ENCODE results near the gene UNK. TPM values are rescaled to one million over a fixed set of nuclear protein-coding genes. Genes with fewer than 3 reads are reported as not detected.

UNK gene
- total and polyA plus RNA-seq, 2 donors (not counting 1 experiment from before 2014, with no cell fraction given) = 35.5 to 70.3 TPM

DNA sequence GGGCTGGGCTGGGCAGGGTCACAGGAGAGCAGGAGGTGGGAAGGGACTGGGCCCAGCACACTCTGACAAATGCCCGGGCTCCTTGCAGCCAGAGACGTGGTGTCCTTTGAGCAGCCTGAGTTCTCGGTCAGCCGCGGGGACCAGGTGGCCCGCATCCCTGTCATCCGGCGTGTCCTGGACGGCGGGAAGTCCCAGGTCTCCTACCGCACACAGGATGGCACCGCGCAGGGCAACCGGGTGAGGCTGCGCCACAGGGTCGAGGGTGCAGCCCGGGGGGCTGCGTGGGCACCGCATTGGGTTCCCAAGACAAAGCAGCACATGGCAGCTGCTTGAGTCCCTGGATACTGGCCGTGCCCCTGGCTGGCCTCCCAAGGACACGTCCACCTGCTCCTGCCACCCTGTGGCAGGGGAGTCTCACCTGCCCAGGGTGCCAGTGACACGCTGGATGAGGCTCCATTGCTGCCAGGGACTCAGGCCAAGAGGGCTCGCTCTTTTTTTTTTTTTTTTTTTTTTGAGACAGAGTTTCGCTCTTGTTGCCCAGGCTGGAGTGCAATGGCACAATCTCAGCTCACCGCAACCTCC, 40.9 kb upstream of the UNK start:
- TF ChIP-seq, protein P1, sequence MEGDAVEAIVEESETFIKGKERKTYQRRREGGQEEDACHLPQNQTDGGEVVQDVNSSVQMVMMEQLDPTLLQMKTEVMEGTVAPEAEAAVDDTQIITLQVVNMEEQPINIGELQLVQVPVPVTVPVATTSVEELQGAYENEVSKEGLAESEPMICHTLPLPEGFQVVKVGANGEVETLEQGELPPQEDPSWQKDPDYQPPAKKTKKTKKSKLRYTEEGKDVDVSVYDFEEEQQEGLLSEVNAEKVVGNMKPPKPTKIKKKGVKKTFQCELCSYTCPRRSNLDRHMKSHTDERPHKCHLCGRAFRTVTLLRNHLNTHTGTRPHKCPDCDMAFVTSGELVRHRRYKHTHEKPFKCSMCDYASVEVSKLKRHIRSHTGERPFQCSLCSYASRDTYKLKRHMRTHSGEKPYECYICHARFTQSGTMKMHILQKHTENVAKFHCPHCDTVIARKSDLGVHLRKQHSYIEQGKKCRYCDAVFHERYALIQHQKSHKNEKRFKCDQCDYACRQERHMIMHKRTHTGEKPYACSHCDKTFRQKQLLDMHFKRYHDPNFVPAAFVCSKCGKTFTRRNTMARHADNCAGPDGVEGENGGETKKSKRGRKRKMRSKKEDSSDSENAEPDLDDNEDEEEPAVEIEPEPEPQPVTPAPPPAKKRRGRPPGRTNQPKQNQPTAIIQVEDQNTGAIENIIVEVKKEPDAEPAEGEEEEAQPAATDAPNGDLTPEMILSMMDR (IDR thresholded peaks at IDR 0.05) = no peak
- TF ChIP-seq EZH2 (IDR thresholded peaks at IDR 0.05; ENCODE audit: borderline replicate concordance, insufficient read depth, low read depth, low read length, poor library complexity, severe bottlenecking) = no peak
- ATAC-seq (ENCODE audit: low read depth) (no peak), DNase-seq (no peak)
- Mint-ChIP-seq H3K9me3 (ENCODE audit: insufficient read depth) (no peaks in the 10 kb centered on the region), H3K27me3 (no peaks in the 10 kb centered on the region), H3K4me1 (peaks cover 3% of the 10 kb centered on the region), H3K27ac (no peak overlapping the region), H3K4me3 (no peak overlapping the region)
- POLR2A ChIA-PET = interaction anchor here (0.7 kb wide), 1 partner anchor 166 kb away, joined by 4 read pairs; no protein-coding TSS in a partner anchor
- intact Hi-C loops (cut with micrococcal nuclease) = no loop called here
- H3K36me3 ChIP-seq (replicated peaks in 1 of 2; ENCODE audit: control extremely low read depth in 1 of 2, control insufficient read depth in 1 of 2, extremely low read depth in 1 of 2, insufficient read depth in 2 of 2, low read length in 1 of 2) = no peaks in the 10 kb centered on the region
- H3K27me3 ChIP-seq (replicated peaks in 1 of 4; ENCODE audit: control extremely low read depth in 1 of 4, control insufficient read depth in 3 of 4, insufficient read depth in 4 of 4, low read length in 3 of 4) = no peaks in the 10 kb centered on the region
- no peak overlapping the region for H3K27ac ChIP-seq (ENCODE audit: low read length in 2 of 2)
- H3K9me3 ChIP-seq (ENCODE audit: control extremely low read depth in 1 of 3, control insufficient read depth in 2 of 3, insufficient read depth in 1 of 3, low read length in 2 of 3) = no peaks in the 10 kb centered on the region
- CTCF ChIA-PET = interaction anchor here (0.7 to 8.2 kb wide), 3 partner anchors 69 to 194 kb away, joined by 3 to 389 read pairs (median 144); partner anchors contain the start of gene SMIM5
- 96% methylated on average over 23 of the region's 25 CpGs for WGBS (ENCODE audit: insufficient coverage)
- H3K4me2 ChIP-seq (replicated peaks; ENCODE audit: low read depth, low read length, poor library complexity, severe bottlenecking) = no peak overlapping the region
- no peak overlapping the region for H2AFZ ChIP-seq (ENCODE audit: insufficient read depth, low read depth, low read length, poor library complexity, severe bottlenecking)
- peaks cover 0 to 6% of the 10 kb centered on the region in 2 donors for H3K4me1 ChIP-seq (ENCODE audit: control insufficient read depth in 2 of 2, insufficient read depth in 2 of 2, low read length in 2 of 2)
- H4K20me1 ChIP-seq (ENCODE audit: control insufficient read depth, insufficient read depth, low read length, poor library complexity, severe bottlenecking) = no peaks in the 10 kb centered on the region
- no peak overlapping the region for H3K4me3 ChIP-seq (ENCODE audit: control extremely low read depth in 1 of 5, extremely low read depth in 1 of 5, insufficient read depth in 1 of 5, low read depth in 2 of 5, low read length in 4 of 5)
- H3K79me2 ChIP-seq (ENCODE audit: control insufficient read depth, insufficient read depth, low read length) = no peaks in the 10 kb centered on the region
- H3K9ac ChIP-seq (ENCODE audit: low read length) = no peak overlapping the region

DNA sequence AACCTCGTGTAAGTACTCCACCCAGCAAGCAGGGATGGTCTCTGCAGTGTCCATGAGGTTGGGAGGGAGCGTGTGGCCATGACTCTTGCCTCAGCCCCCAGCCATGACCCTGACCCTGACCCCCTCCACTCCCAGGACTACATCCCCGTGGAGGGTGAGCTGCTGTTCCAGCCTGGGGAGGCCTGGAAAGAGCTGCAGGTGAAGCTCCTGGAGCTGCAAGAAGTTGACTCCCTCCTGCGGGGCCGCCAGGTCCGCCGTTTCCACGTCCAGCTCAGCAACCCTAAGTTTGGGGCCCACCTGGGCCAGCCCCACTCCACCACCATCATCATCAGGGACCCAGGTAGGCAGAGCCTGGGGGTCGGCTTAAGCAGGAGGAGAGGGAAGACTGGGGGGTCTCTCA, 35.9 kb upstream of the UNK start:
- no peak overlapping the region for H3K4me2 ChIP-seq (replicated peaks; ENCODE audit: low read depth, low read length, poor library complexity, severe bottlenecking)
- H3K4me3 ChIP-seq (ENCODE audit: control extremely low read depth in 1 of 5, extremely low read depth in 1 of 5, insufficient read depth in 1 of 5, low read depth in 2 of 5, low read length in 4 of 5) = no peak overlapping the region
- peaks cover 4 to 26% of the 10 kb centered on the region in 2 donors for H3K4me1 ChIP-seq (ENCODE audit: control insufficient read depth in 2 of 2, insufficient read depth in 2 of 2, low read length in 2 of 2)
- no peak overlapping the region for H3K27ac ChIP-seq (ENCODE audit: low read length in 2 of 2)
- 100% methylated on average over 5 of the region's 9 CpGs for WGBS (ENCODE audit: insufficient coverage)
- Mint-ChIP-seq H3K9me3 (ENCODE audit: insufficient read depth) (no peaks in the 10 kb centered on the region), H3K4me3 (no peak overlapping the region), H3K27ac (no peak overlapping the region), H3K4me1 (peaks cover 15% of the 10 kb centered on the region), H3K27me3 (peaks cover 4% of the 10 kb centered on the region)
- intact Hi-C loops (cut with micrococcal nuclease) = loop anchor here (1.0 kb wide), 4 partner anchors 73 to 159 kb away; partner anchors contain the start of gene SMIM5
- ATAC-seq (ENCODE audit: low read depth) = no peak
- no peaks in the 10 kb centered on the region for H3K36me3 ChIP-seq (replicated peaks in 1 of 2; ENCODE audit: control extremely low read depth in 1 of 2, control insufficient read depth in 1 of 2, extremely low read depth in 1 of 2, insufficient read depth in 2 of 2, low read length in 1 of 2)
- H4K20me1 ChIP-seq (ENCODE audit: control insufficient read depth, insufficient read depth, low read length, poor library complexity, severe bottlenecking) = no peaks in the 10 kb centered on the region
- no peaks in the 10 kb centered on the region for H3K9me3 ChIP-seq (ENCODE audit: control extremely low read depth in 1 of 3, control insufficient read depth in 2 of 3, insufficient read depth in 1 of 3, low read length in 2 of 3)
- no peaks in the 10 kb centered on the region for H3K79me2 ChIP-seq (ENCODE audit: control insufficient read depth, insufficient read depth, low read length)
- ChIA-PET CTCF (interaction anchor here (0.5 to 8.2 kb wide), 43 partner anchors 10 to 863 kb away, joined by 3 to 389 read pairs (median 5); partner anchors contain the start of genes FBF1, GALK1, ITGB4 and MIF4GD), POLR2A (interaction anchor here (1.1 kb wide), 1 partner anchor 252 kb away, joined by 7 read pairs; the partner anchor contains the start of gene CDK3)
- no peak for DNase-seq
- H3K27me3 ChIP-seq (replicated peaks in 1 of 4; ENCODE audit: control extremely low read depth in 1 of 4, control insufficient read depth in 3 of 4, insufficient read depth in 4 of 4, low read length in 3 of 4) = no peaks in the 10 kb centered on the region
- H3K9ac ChIP-seq (ENCODE audit: low read length) = no peak overlapping the region
- H2AFZ ChIP-seq (ENCODE audit: insufficient read depth, low read depth, low read length, poor library complexity, severe bottlenecking) = no peak overlapping the region
- TF ChIP-seq, protein P1 (IDR thresholded peaks at IDR 0.05) = no peak
- TF ChIP-seq EZH2 (IDR thresholded peaks at IDR 0.05; ENCODE audit: borderline replicate concordance, insufficient read depth, low read depth, low read length, poor library complexity, severe bottlenecking) = no peak

All from B cell (primary cell).